GM19025 (cell line): Measurements from ENCODE around the gene SURF2.

ENCODE experiments used
- ATAC-seq: cut with Tn5 transposase; IDR thresholded peaks from one replicate; pipeline ENCODE4 v1.9.1; 2021; ENCODE audit warnings: mild to moderate bottlenecking, low read depth, moderate library complexity; ENCODE audit not compliant: unreplicated experiment

The SURF2 gene

GRCh38 chr9:133352635-133353340 is 3.6 kb upstream of the SURF2 start:
- no peak for ATAC-seq

GRCh38 chr9:133353548-133353947 is 2.8 kb upstream of the SURF2 start:
- ATAC-seq, result no peak

GRCh38 chr9:133354766-133355165 is 1.6 kb upstream of the SURF2 start:
- no peak for ATAC-seq

GRCh38 chr9:133355881-133356357 is 431 bp upstream of the SURF2 start:
- ATAC-seq, result peak; percentile 25

- no peak for ATAC-seq
Measured at GRCh38 chr9:133357656-133358055, 1.3 kb downstream of the SURF2 start.

GRCh38 chr9:133359399-133360175 is 3.2 kb downstream of the SURF2 start:
- no peak for ATAC-seq

- no peak for ATAC-seq
Measured at GRCh38 chr9:133360400-133361393, 4.3 kb downstream of the SURF2 start.

GRCh38 chr9:133361507-133362092 is 5.2 kb downstream of the SURF2 start:
- ATAC-seq, result no peak

- no peak for ATAC-seq
Measured at GRCh38 chr9:133362359-133363044, 6.2 kb downstream of the SURF2 start.

- ATAC-seq, result no peak
Measured at GRCh38 chr9:133366435-133366834, 10.1 kb downstream of the SURF2 start.

GRCh38 chr9:133367221-133367620 is 10.9 kb downstream of the SURF2 start:
- no peak for ATAC-seq

- ATAC-seq, result no peak
Measured at GRCh38 chr9:133367778-133368177, 11.4 kb downstream of the SURF2 start.

- no peak for ATAC-seq
Measured at GRCh38 chr9:133368249-133368881, 12.0 kb downstream of the SURF2 start.

GRCh38 chr9:133369422-133369821 is 13.1 kb downstream of the SURF2 start:
- ATAC-seq, result no peak

- no peak for ATAC-seq
Measured at GRCh38 chr9:133369933-133370332, 13.6 kb downstream of the SURF2 start.

GRCh38 chr9:133370685-133371084 is 14.3 kb downstream of the SURF2 start:
- ATAC-seq, result no peak

GRCh38 chr9:133371261-133371711 is 14.9 kb downstream of the SURF2 start:
- no peak for ATAC-seq

- ATAC-seq, result no peak
Measured at GRCh38 chr9:133372144-133372543, 15.8 kb downstream of the SURF2 start.

GRCh38 chr9:133374612-133375115 is 18.3 kb downstream of the SURF2 start:
- ATAC-seq, result no peak
